SU-DHL-6 (cell line): Measurements from ENCODE around the gene HYDIN.
A peak's percentile ranks its signal among the peaks of the same experiment; 100 is the strongest.

ENCODE experiments used
- H2AFZ ChIP-seq: fragments of 200-600 bp; sonication (generic); 2 replicates; pipeline ENCODE4 v1.6.1; 2014; ENCODE audit warnings: low read depth, mild to moderate bottlenecking, moderate library complexity, mixed read lengths, antibody characterized with exemption, low read length; ENCODE audit not compliant: severe bottlenecking
- H3F3A ChIP-seq: fragments of 200-600 bp; shearing (Covaris generic); 2 replicates; pipeline ENCODE4 v1.6.0; 2016; ENCODE audit warnings: antibody characterized with exemption, mild to moderate bottlenecking; ENCODE audit not compliant: insufficient read depth
- H3K27ac ChIP-seq: fragments of 200-600 bp; sonication (generic); 2 replicates; pipeline ENCODE4 v1.5.1; 2016; ENCODE audit warnings: low read depth, mild to moderate bottlenecking, low read length, moderate library complexity, mixed read lengths
- H3K27me3 ChIP-seq: fragments of 200-600 bp; sonication (generic), shearing (Covaris generic); 2 replicates; pipeline ENCODE4 v1.6.0; 2014; ENCODE audit warnings: mild to moderate bottlenecking, low read length
- H3K36me3 ChIP-seq: fragments of 200-600 bp; sonication (generic); 2 replicates; pipeline ENCODE4 v1.6.1; 2014; ENCODE audit warnings: mild to moderate bottlenecking, low read length, mixed read lengths
- H3K4me2 ChIP-seq: fragments of 300-600, 200-600 bp; shearing (Covaris generic), sonication (generic); 2 replicates; pipeline ENCODE4 v1.6.0; 2014; ENCODE audit warnings: low read length, low read depth, mild to moderate bottlenecking; ENCODE audit not compliant: poor library complexity, severe bottlenecking
- H3K4me3 ChIP-seq: fragments of 200-600 bp; sonication (generic); 2 replicates; pipeline ENCODE4 v1.5.1; 2014; ENCODE audit warnings: antibody characterized with exemption, low read length, mild to moderate bottlenecking, mixed read lengths; ENCODE audit not compliant: insufficient read depth, poor library complexity, severe bottlenecking
- H3K79me2 ChIP-seq: fragments of 200-600 bp; sonication (generic); 2 replicates; pipeline ENCODE4 v1.6.1; 2014; ENCODE audit warnings: mild to moderate bottlenecking, low read length, moderate library complexity; ENCODE audit not compliant: insufficient read depth
- H3K9ac ChIP-seq: fragments of 200-600 bp; sonication (generic); 2 replicates; pipeline ENCODE4 v1.7.0; 2014; ENCODE audit warnings: mild to moderate bottlenecking, low read length
- H3K9me2 ChIP-seq: fragments of 200-600 bp; sonication (generic); replicated peaks from 2 replicates; pipeline ENCODE4 v1.6.1; 2014; ENCODE audit warnings: low read length; ENCODE audit not compliant: insufficient read depth
- H3K9me3 ChIP-seq: fragments of 200-600 bp; sonication (generic); 2 replicates; pipeline ENCODE4 v1.6.1; 2014; ENCODE audit warnings: low read length, mixed read lengths; ENCODE audit not compliant: insufficient read depth
- H4K20me1 ChIP-seq: fragments of 200-600 bp; sonication (generic); 2 replicates; pipeline ENCODE4 v1.6.1; 2014; ENCODE audit warnings: low read depth, mild to moderate bottlenecking, antibody characterized with exemption, low read length, moderate library complexity, mixed read lengths
- EZH2phosphoT487 ChIP-seq: fragments of 200-600 bp; sonication (generic), shearing (Covaris generic); conservative IDR thresholded peaks from 2 replicates; pipeline ENCODE4 v1.6.1; 2018; ENCODE audit warnings: mild to moderate bottlenecking, antibody characterized with exemption, low read length, moderate library complexity, mixed read lengths
- TF ChIP-seq, protein P1 (sequence below): fragments of 200-600 bp; sonication (generic); IDR thresholded peaks from one replicate; pipeline ENCODE4 v1.5.1; 2017; ENCODE audit warnings: antibody characterized with exemption, mild to moderate bottlenecking, low read length, moderate library complexity; ENCODE audit not compliant: insufficient read depth, poor library complexity, severe bottlenecking

HYDIN gene

DNA sequence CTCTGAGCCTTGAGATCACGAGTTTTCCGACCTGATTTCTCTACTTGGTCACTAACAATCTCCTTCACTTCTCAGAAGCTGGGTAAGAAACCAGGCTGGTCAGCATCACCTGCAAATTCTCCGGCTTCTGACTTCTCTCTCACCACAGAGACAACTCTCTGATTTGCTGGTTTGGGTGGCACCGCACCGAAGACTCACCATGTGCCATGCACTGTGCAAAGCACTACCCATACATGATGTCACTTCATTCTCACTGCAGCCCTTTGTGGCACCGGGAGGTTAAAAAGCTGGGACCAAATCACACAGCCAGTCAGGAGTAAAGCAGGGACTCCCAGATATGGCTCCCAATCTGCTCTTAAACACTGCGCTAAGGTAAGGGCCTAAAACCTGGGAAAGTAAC, 430.2 kb downstream of the HYDIN start:
- Histone ChIP-seq H3K4me2 (peak overlapping the region; percentile 74), H3K9me2 (no peaks in the 10 kb centered on the region), H3K9ac (peak overlapping the region; percentile 75), H3K36me3 (no peaks in the 10 kb centered on the region), H2AFZ (peak overlapping the region; percentile 97), H4K20me1 (no peaks in the 10 kb centered on the region), H3K27ac (peak overlapping the region; percentile 50), H3K4me3 (peak overlapping the region; percentile 80), H3K79me2 (peaks cover 54% of the 10 kb centered on the region), H3F3A (peaks cover 5% of the 10 kb centered on the region; the same call in 1 of the 2 replicates), H3K27me3 (no peaks in the 10 kb centered on the region), H3K9me3 (no peaks in the 10 kb centered on the region)
- TF ChIP-seq, protein P1, sequence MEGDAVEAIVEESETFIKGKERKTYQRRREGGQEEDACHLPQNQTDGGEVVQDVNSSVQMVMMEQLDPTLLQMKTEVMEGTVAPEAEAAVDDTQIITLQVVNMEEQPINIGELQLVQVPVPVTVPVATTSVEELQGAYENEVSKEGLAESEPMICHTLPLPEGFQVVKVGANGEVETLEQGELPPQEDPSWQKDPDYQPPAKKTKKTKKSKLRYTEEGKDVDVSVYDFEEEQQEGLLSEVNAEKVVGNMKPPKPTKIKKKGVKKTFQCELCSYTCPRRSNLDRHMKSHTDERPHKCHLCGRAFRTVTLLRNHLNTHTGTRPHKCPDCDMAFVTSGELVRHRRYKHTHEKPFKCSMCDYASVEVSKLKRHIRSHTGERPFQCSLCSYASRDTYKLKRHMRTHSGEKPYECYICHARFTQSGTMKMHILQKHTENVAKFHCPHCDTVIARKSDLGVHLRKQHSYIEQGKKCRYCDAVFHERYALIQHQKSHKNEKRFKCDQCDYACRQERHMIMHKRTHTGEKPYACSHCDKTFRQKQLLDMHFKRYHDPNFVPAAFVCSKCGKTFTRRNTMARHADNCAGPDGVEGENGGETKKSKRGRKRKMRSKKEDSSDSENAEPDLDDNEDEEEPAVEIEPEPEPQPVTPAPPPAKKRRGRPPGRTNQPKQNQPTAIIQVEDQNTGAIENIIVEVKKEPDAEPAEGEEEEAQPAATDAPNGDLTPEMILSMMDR = no peak
- TF ChIP-seq EZH2phosphoT487 = no peak

DNA sequence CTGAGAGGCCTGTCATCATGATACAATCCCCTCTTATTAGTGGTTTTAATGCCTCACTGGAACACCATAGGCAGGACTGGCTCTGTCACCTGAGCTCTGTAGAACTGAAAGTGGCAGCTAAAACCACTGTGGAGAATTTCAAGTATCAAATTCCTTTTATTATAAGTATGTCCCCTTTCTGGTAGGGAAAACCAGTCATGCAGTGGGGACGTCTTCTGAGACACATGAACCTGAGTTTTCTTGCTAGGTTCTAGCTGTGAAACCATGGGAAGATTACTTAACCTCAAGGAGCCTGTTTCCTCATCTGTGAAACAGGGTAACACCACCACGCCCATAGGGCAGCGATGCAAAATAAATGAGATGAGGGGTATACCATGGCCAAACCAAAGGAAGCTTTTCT, 434.2 kb downstream of the HYDIN start:
- H3K36me3 ChIP-seq = no peaks in the 10 kb centered on the region
- TF ChIP-seq, protein P1 = no peak
- TF ChIP-seq EZH2phosphoT487 = no peak
- H4K20me1 ChIP-seq = no peaks in the 10 kb centered on the region
- H3K9me3 ChIP-seq = no peaks in the 10 kb centered on the region
- H3K9me2 ChIP-seq = no peaks in the 10 kb centered on the region
- no peaks in the 10 kb centered on the region for H3K27me3 ChIP-seq
- H3K27ac ChIP-seq = no peak overlapping the region
- peaks cover 94% of the 10 kb centered on the region for H3K79me2 ChIP-seq
- H3F3A ChIP-seq = 0 out of 2 replicates have a peak, but pooled peaks cover 1% of the 10 kb centered on the region
- no peak overlapping the region for H3K4me3 ChIP-seq
- H2AFZ ChIP-seq = no peak overlapping the region
- H3K9ac ChIP-seq = no peak overlapping the region
- no peak overlapping the region for H3K4me2 ChIP-seq

DNA sequence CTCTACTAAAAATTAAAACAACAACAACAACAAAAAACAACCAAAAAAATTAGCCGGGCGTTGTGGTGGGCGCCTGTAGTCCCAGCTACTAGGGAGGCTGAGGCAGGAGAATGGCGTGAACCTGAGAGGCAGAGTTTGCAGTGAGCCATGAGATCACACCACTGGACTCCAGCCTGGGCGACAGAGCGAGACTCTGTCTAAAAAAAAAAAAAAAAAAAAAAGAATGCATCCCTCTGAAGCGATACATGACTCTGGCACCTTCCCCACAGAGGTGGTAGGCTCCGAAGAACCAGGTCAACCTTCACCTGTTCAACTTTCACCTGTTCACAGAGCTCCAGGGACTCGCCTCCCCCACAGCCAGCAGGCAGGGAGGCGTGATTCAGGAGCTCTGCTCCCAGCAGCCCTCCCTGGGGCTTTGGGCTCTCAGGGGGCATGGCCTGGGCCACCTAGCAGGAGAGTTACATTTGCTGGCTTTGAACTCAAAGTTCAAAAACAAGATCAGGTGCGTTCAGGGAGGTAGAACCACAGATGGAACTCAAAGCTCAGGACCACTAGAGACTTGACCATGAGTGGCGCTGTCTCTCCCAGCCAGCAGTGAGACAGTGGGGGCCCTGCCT, 435.1 kb downstream of the HYDIN start:
- Histone ChIP-seq H3K4me2 (no peak overlapping the region), H3K27ac (no peak overlapping the region), H2AFZ (no peak overlapping the region), H3K9me3 (no peaks in the 10 kb centered on the region), H3K36me3 (no peaks in the 10 kb centered on the region), H4K20me1 (no peaks in the 10 kb centered on the region), H3K9ac (no peak overlapping the region), H3K9me2 (no peaks in the 10 kb centered on the region), H3K79me2 (peaks cover 99% of the 10 kb centered on the region), H3F3A (no peaks in the 10 kb centered on the region), H3K4me3 (no peak overlapping the region), H3K27me3 (no peaks in the 10 kb centered on the region)
- no peak for TF ChIP-seq EZH2phosphoT487
- TF ChIP-seq, protein P1 = no peak
